Right atrium auricular region (tissue), 2 donors: ENCODE results near the gene ARRB1. TPM values are rescaled to one million over a fixed set of nuclear protein-coding genes. Genes with fewer than 3 reads are reported as not detected.

Source experiments
- DNase-seq: peaks from one replicate; pipeline ENCODE4 v3.0.0-alpha.2; 2019; ENCODE audit warnings: low spot score
- H3K27ac ChIP-seq, 2 donors: fragments of 200-600 bp; sonication (generic); 1 replicate in 1 of 2; 2 replicates in 1 of 2; pipeline ENCODE4 v1.5.1; 2016 to 2019
- H3K27me3 ChIP-seq, 2 donors: fragments of 200-600 bp; sonication (generic); one replicate each; pipeline versions ENCODE4 v1.5.1 to v1.6.0; 2017 to 2019
- H3K36me3 ChIP-seq: fragments of 200-600 bp; sonication (generic); one replicate; pipeline ENCODE4 v1.5.1; 2016
- H3K4me1 ChIP-seq, 2 donors: fragments of 200-600 bp; sonication (generic); one replicate each; pipeline versions ENCODE4 v1.5.1 to v1.6.0; 2017 to 2019
- H3K4me3 ChIP-seq, 2 donors: fragments of 200-600 bp; sonication (generic); 1 replicate in 1 of 2; 2 replicates in 1 of 2; pipeline ENCODE4 v1.5.1; 2017 to 2019; ENCODE audit warnings: mild to moderate bottlenecking in 1 of 2, moderate library complexity in 1 of 2
- H3K9me3 ChIP-seq, 2 donors: fragments of 200-600 bp; sonication (generic); one replicate each; pipeline ENCODE4 v1.5.1; 2019
- CTCF ChIP-seq, 2 donors: fragments of 200-600 bp; sonication (generic); IDR thresholded peaks; one replicate each; pipeline ENCODE4 v1.5.1; 2019; ENCODE audit warnings: antibody characterized with exemption in 2 of 2
- total RNA-seq, 2 donors: library from RNA; depleted of rRNA; stranded (reverse); fragments of >200 nt; gene quantifications; one replicate each; pipeline ENCODE4 v1.1.0, GENCODE V29; 2016

The ARRB1 gene
- total RNA-seq, 2 donors from 2014 or later = 19.4 to 22.9 TPM

- H3K36me3 ChIP-seq = no peaks in the 10 kb centered on the region
- H3K27ac ChIP-seq = no peak overlapping the region
- no peaks in the 10 kb centered on the region for H3K9me3 ChIP-seq
- H3K27me3 ChIP-seq = no peaks in the 10 kb centered on the region
- H3K4me1 ChIP-seq = peaks cover 0 to 19% of the 10 kb centered on the region in 2 donors
- no peak for DNase-seq
- H3K4me3 ChIP-seq = no peak overlapping the region
- TF ChIP-seq CTCF (IDR thresholded peaks at IDR 0.05) = no peak
These were observed 52.5 kb downstream of the ARRB1 start for GRCh38 chr11:75298976-75299260.

GRCh38 chr11:75298191-75298975 is 53.1 kb downstream of the ARRB1 start:
- no peak overlapping the region for H3K27ac ChIP-seq
- no peak for TF ChIP-seq CTCF (IDR thresholded peaks at IDR 0.05)
- DNase-seq = no peak
- H3K9me3 ChIP-seq = no peaks in the 10 kb centered on the region
- H3K36me3 ChIP-seq = no peaks in the 10 kb centered on the region
- peaks cover 0 to 19% of the 10 kb centered on the region in 2 donors for H3K4me1 ChIP-seq
- no peaks in the 10 kb centered on the region for H3K27me3 ChIP-seq
- no peak overlapping the region for H3K4me3 ChIP-seq

GRCh38 chr11:75293903-75294302 is 57.6 kb downstream of the ARRB1 start:
- Histone ChIP-seq H3K27me3 (no peaks in the 10 kb centered on the region), H3K27ac (no peak overlapping the region), H3K36me3 (no peaks in the 10 kb centered on the region), H3K4me3 (no peak overlapping the region), H3K9me3 (no peaks in the 10 kb centered on the region), H3K4me1 (peaks cover 0 to 9% of the 10 kb centered on the region in 2 donors)
- TF ChIP-seq CTCF (IDR thresholded peaks at IDR 0.05) = no peak
- no peak for DNase-seq

GRCh38 chr11:75292943-75293342 is 58.5 kb downstream of the ARRB1 start:
- DNase-seq = no peak
- H3K4me3 ChIP-seq = no peak overlapping the region
- H3K27me3 ChIP-seq = no peaks in the 10 kb centered on the region
- H3K27ac ChIP-seq = no peak overlapping the region
- H3K36me3 ChIP-seq = no peaks in the 10 kb centered on the region
- no peak for TF ChIP-seq CTCF (IDR thresholded peaks at IDR 0.05)
- no peaks in the 10 kb centered on the region for H3K9me3 ChIP-seq
- H3K4me1 ChIP-seq = peaks cover 0 to 9% of the 10 kb centered on the region in 2 donors

- H3K27me3 ChIP-seq = no peaks in the 10 kb centered on the region
- H3K4me1 ChIP-seq = peaks cover 0 to 9% of the 10 kb centered on the region in 2 donors
- no peak for TF ChIP-seq CTCF (IDR thresholded peaks at IDR 0.05)
- H3K27ac ChIP-seq = no peak overlapping the region
- H3K4me3 ChIP-seq = no peak overlapping the region
- DNase-seq = no peak
- H3K36me3 ChIP-seq = no peaks in the 10 kb centered on the region
- H3K9me3 ChIP-seq = no peaks in the 10 kb centered on the region
These were observed 59.7 kb downstream of the ARRB1 start for GRCh38 chr11:75291741-75292140.

GRCh38 chr11:75289919-75290318 is 61.5 kb downstream of the ARRB1 start:
- Histone ChIP-seq H3K9me3 (no peaks in the 10 kb centered on the region), H3K27ac (no peak overlapping the region), H3K4me3 (no peak overlapping the region), H3K36me3 (no peaks in the 10 kb centered on the region), H3K4me1 (peaks cover 0 to 9% of the 10 kb centered on the region in 2 donors), H3K27me3 (no peaks in the 10 kb centered on the region)
- TF ChIP-seq CTCF (IDR thresholded peaks at IDR 0.05) = no peak
- DNase-seq = no peak
